ENCODE data around the gene ELF4.

Gene ELF4

GRCh38 chrX:130084631-130085237, 25.6 kb downstream of the ELF4 start:
- no peaks in the 10 kb centered on the region for H3K36me3 ChIP-seq (ENCODE audit: control insufficient read depth in 2 of 2, insufficient read depth in 2 of 2, low read length in 2 of 2)
- no peaks in the 10 kb centered on the region for H3K27me3 ChIP-seq (ENCODE audit: control insufficient read depth in 2 of 2, insufficient read depth in 2 of 2, low read length in 2 of 2)
- H3K27ac ChIP-seq (ENCODE audit: low read depth in 2 of 2, low read length in 2 of 2) = peak overlapping the region in 1 of 2 donors; percentile 24
- peaks cover 20 to 34% of the 10 kb centered on the region in 2 donors for H3K4me1 ChIP-seq (ENCODE audit: control insufficient read depth in 2 of 2, insufficient read depth in 2 of 2, low read length in 2 of 2)
- H3K9ac ChIP-seq (ENCODE audit: low read depth in 1 of 2, low read length in 2 of 2) = peak overlapping the region in 1 of 2 donors; percentile 1
- H3K4me3 ChIP-seq (ENCODE audit: low read length in 2 of 2) = peak overlapping the region in 1 of 2 donors; percentile 53
- H3K9me3 ChIP-seq (ENCODE audit: control insufficient read depth in 2 of 2, low read length in 2 of 2) = no peaks in the 10 kb centered on the region

- H3K4me3 ChIP-seq (ENCODE audit: low read length in 2 of 2) = peak overlapping the region in 1 of 2 donors; percentile 37
- no peaks in the 10 kb centered on the region for H3K9me3 ChIP-seq (ENCODE audit: control insufficient read depth in 2 of 2, low read length in 2 of 2)
- peak overlapping the region in 1 of 2 donors; percentile 61 for H3K27ac ChIP-seq (ENCODE audit: low read depth in 2 of 2, low read length in 2 of 2)
- peaks cover 20 to 34% of the 10 kb centered on the region in 2 donors for H3K4me1 ChIP-seq (ENCODE audit: control insufficient read depth in 2 of 2, insufficient read depth in 2 of 2, low read length in 2 of 2)
- H3K36me3 ChIP-seq (ENCODE audit: control insufficient read depth in 2 of 2, insufficient read depth in 2 of 2, low read length in 2 of 2) = no peaks in the 10 kb centered on the region
- H3K9ac ChIP-seq (ENCODE audit: low read depth in 1 of 2, low read length in 2 of 2) = peak overlapping the region in 1 of 2 donors; percentile 24
- no peaks in the 10 kb centered on the region for H3K27me3 ChIP-seq (ENCODE audit: control insufficient read depth in 2 of 2, insufficient read depth in 2 of 2, low read length in 2 of 2)
These were observed 26.5 kb downstream of the ELF4 start for GRCh38 chrX:130083656-130084382.

- no peaks in the 10 kb centered on the region for H3K9me3 ChIP-seq (ENCODE audit: control insufficient read depth in 2 of 2, low read length in 2 of 2)
- no peak overlapping the region for H3K4me3 ChIP-seq (ENCODE audit: low read length in 2 of 2)
- peaks cover 20 to 34% of the 10 kb centered on the region in 2 donors for H3K4me1 ChIP-seq (ENCODE audit: control insufficient read depth in 2 of 2, insufficient read depth in 2 of 2, low read length in 2 of 2)
- H3K9ac ChIP-seq (ENCODE audit: low read depth in 1 of 2, low read length in 2 of 2) = no peak overlapping the region
- no peaks in the 10 kb centered on the region for H3K36me3 ChIP-seq (ENCODE audit: control insufficient read depth in 2 of 2, insufficient read depth in 2 of 2, low read length in 2 of 2)
- no peaks in the 10 kb centered on the region for H3K27me3 ChIP-seq (ENCODE audit: control insufficient read depth in 2 of 2, insufficient read depth in 2 of 2, low read length in 2 of 2)
- H3K27ac ChIP-seq (ENCODE audit: low read depth in 2 of 2, low read length in 2 of 2) = peak overlapping the region in 1 of 2 donors; percentile 61
These were observed 27.2 kb downstream of the ELF4 start for GRCh38 chrX:130083107-130083490.

GRCh38 chrX:130082244-130083106, 27.8 kb downstream of the ELF4 start:
- Histone ChIP-seq H3K4me3 (ENCODE audit: low read length in 2 of 2) (peak overlapping the region; percentile 20 to 33), H3K27me3 (ENCODE audit: control insufficient read depth in 2 of 2, insufficient read depth in 2 of 2, low read length in 2 of 2) (no peaks in the 10 kb centered on the region), H3K4me1 (ENCODE audit: control insufficient read depth in 2 of 2, insufficient read depth in 2 of 2, low read length in 2 of 2) (peaks cover 20 to 34% of the 10 kb centered on the region in 2 donors), H3K9me3 (ENCODE audit: control insufficient read depth in 2 of 2, low read length in 2 of 2) (no peaks in the 10 kb centered on the region), H3K9ac (ENCODE audit: low read depth in 1 of 2, low read length in 2 of 2) (peak overlapping the region; percentile 24 to 25), H3K27ac (ENCODE audit: low read depth in 2 of 2, low read length in 2 of 2) (peak overlapping the region; percentile 30 to 61), H3K36me3 (ENCODE audit: control insufficient read depth in 2 of 2, insufficient read depth in 2 of 2, low read length in 2 of 2) (no peaks in the 10 kb centered on the region)

GRCh38 chrX:130081421-130082045, 28.8 kb downstream of the ELF4 start:
- Histone ChIP-seq H3K9me3 (ENCODE audit: control insufficient read depth in 2 of 2, low read length in 2 of 2) (no peaks in the 10 kb centered on the region), H3K27me3 (ENCODE audit: control insufficient read depth in 2 of 2, insufficient read depth in 2 of 2, low read length in 2 of 2) (no peaks in the 10 kb centered on the region), H3K4me1 (ENCODE audit: control insufficient read depth in 2 of 2, insufficient read depth in 2 of 2, low read length in 2 of 2) (peaks cover 15 to 27% of the 10 kb centered on the region in 2 donors), H3K27ac (ENCODE audit: low read depth in 2 of 2, low read length in 2 of 2) (peak overlapping the region in 1 of 2 donors; percentile 61), H3K9ac (ENCODE audit: low read depth in 1 of 2, low read length in 2 of 2) (peak overlapping the region in 1 of 2 donors; percentile 6), H3K4me3 (ENCODE audit: low read length in 2 of 2) (no peak overlapping the region), H3K36me3 (ENCODE audit: control insufficient read depth in 2 of 2, insufficient read depth in 2 of 2, low read length in 2 of 2) (no peaks in the 10 kb centered on the region)

GRCh38 chrX:130080791-130081367, 29.4 kb downstream of the ELF4 start:
- no peaks in the 10 kb centered on the region for H3K27me3 ChIP-seq (ENCODE audit: control insufficient read depth in 2 of 2, insufficient read depth in 2 of 2, low read length in 2 of 2)
- H3K27ac ChIP-seq (ENCODE audit: low read depth in 2 of 2, low read length in 2 of 2) = no peak overlapping the region

GRCh38 chrX:130079824-130080406, 30.4 kb downstream of the ELF4 start:
- Histone ChIP-seq H3K4me3 (ENCODE audit: low read length in 2 of 2) (no peak overlapping the region), H3K4me1 (ENCODE audit: control insufficient read depth in 2 of 2, insufficient read depth in 2 of 2, low read length in 2 of 2) (peaks cover 11% of the 10 kb centered on the region in 2 donors), H3K36me3 (ENCODE audit: control insufficient read depth in 2 of 2, insufficient read depth in 2 of 2, low read length in 2 of 2) (no peaks in the 10 kb centered on the region), H3K27me3 (ENCODE audit: control insufficient read depth in 2 of 2, insufficient read depth in 2 of 2, low read length in 2 of 2) (no peaks in the 10 kb centered on the region), H3K9ac (ENCODE audit: low read depth in 1 of 2, low read length in 2 of 2) (no peak overlapping the region), H3K9me3 (ENCODE audit: control insufficient read depth in 2 of 2, low read length in 2 of 2) (no peaks in the 10 kb centered on the region), H3K27ac (ENCODE audit: low read depth in 2 of 2, low read length in 2 of 2) (no peak overlapping the region)

More at GRCh38 chrX:130080791-130081367, 29.4 kb downstream of the ELF4 start:
- H3K9me3 ChIP-seq (ENCODE audit: control insufficient read depth in 2 of 2, low read length in 2 of 2) = no peaks in the 10 kb centered on the region
- no peak overlapping the region for H3K9ac ChIP-seq (ENCODE audit: low read depth in 1 of 2, low read length in 2 of 2)
- H3K36me3 ChIP-seq (ENCODE audit: control insufficient read depth in 2 of 2, insufficient read depth in 2 of 2, low read length in 2 of 2) = no peaks in the 10 kb centered on the region
- no peak overlapping the region for H3K4me3 ChIP-seq (ENCODE audit: low read length in 2 of 2)
- H3K4me1 ChIP-seq (ENCODE audit: control insufficient read depth in 2 of 2, insufficient read depth in 2 of 2, low read length in 2 of 2) = peaks cover 11 to 21% of the 10 kb centered on the region in 2 donors

GRCh38 chrX:130075777-130076176, 34.5 kb downstream of the ELF4 start:
- H3K4me1 ChIP-seq (ENCODE audit: control insufficient read depth in 2 of 2, insufficient read depth in 2 of 2, low read length in 2 of 2) = peaks cover 10 to 16% of the 10 kb centered on the region in 2 donors
- no peaks in the 10 kb centered on the region for H3K27me3 ChIP-seq (ENCODE audit: control insufficient read depth in 2 of 2, insufficient read depth in 2 of 2, low read length in 2 of 2)
- H3K36me3 ChIP-seq (ENCODE audit: control insufficient read depth in 2 of 2, insufficient read depth in 2 of 2, low read length in 2 of 2) = peaks cover 9 to 11% of the 10 kb centered on the region in 2 donors
- H3K9ac ChIP-seq (ENCODE audit: low read depth in 1 of 2, low read length in 2 of 2) = no peak overlapping the region
- H3K4me3 ChIP-seq (ENCODE audit: low read length in 2 of 2) = no peak overlapping the region
- no peak overlapping the region for H3K27ac ChIP-seq (ENCODE audit: low read depth in 2 of 2, low read length in 2 of 2)
- H3K9me3 ChIP-seq (ENCODE audit: control insufficient read depth in 2 of 2, low read length in 2 of 2) = no peaks in the 10 kb centered on the region

GRCh38 chrX:130072345-130072740, 38.0 kb downstream of the ELF4 start:
- H3K4me3 ChIP-seq (ENCODE audit: low read length in 2 of 2) = no peak overlapping the region
- peaks cover 23 to 29% of the 10 kb centered on the region in 2 donors for H3K36me3 ChIP-seq (ENCODE audit: control insufficient read depth in 2 of 2, insufficient read depth in 2 of 2, low read length in 2 of 2)
- peaks cover 10 to 17% of the 10 kb centered on the region in 2 donors for H3K4me1 ChIP-seq (ENCODE audit: control insufficient read depth in 2 of 2, insufficient read depth in 2 of 2, low read length in 2 of 2)
- H3K9me3 ChIP-seq (ENCODE audit: control insufficient read depth in 2 of 2, low read length in 2 of 2) = no peaks in the 10 kb centered on the region
- H3K27ac ChIP-seq (ENCODE audit: low read depth in 2 of 2, low read length in 2 of 2) = peak overlapping the region; percentile 52 to 56
- H3K9ac ChIP-seq (ENCODE audit: low read depth in 1 of 2, low read length in 2 of 2) = no peak overlapping the region
- H3K27me3 ChIP-seq (ENCODE audit: control insufficient read depth in 2 of 2, insufficient read depth in 2 of 2, low read length in 2 of 2) = no peaks in the 10 kb centered on the region
